Measurements from ENCODE around the gene C16orf87.

The C16orf87 gene

GRCh38 chr16:46762583-46762982 is 68.4 kb downstream of the C16orf87 start:
- no peak for TF ChIP-seq CTCF (IDR thresholded peaks at IDR 0.05; ENCODE audit: insufficient read depth, low read depth, low read length, missing control alignments)
- peak; percentile 47 for DNase-seq (ENCODE audit: low read depth)
- no peak overlapping the region for H3K4me3 ChIP-seq (ENCODE audit: low read length)

GRCh38 chr16:46759309-46759708 is 71.7 kb downstream of the C16orf87 start:
- H3K4me3 ChIP-seq (ENCODE audit: low read length), result no peak overlapping the region
- TF ChIP-seq CTCF (IDR thresholded peaks at IDR 0.05; ENCODE audit: insufficient read depth, low read depth, low read length, missing control alignments), result no peak
- no peak for DNase-seq (ENCODE audit: low read depth)

GRCh38 chr16:46757339-46758050 is 73.5 kb downstream of the C16orf87 start:
- TF ChIP-seq CTCF (IDR thresholded peaks at IDR 0.05; ENCODE audit: insufficient read depth, low read depth, low read length, missing control alignments), result no peak

GRCh38 chr16:46756772-46757171 is 74.2 kb downstream of the C16orf87 start:
- DNase-seq (ENCODE audit: low read depth), result no peak
- no peak for TF ChIP-seq CTCF (IDR thresholded peaks at IDR 0.05; ENCODE audit: insufficient read depth, low read depth, low read length, missing control alignments)
- H3K4me3 ChIP-seq (ENCODE audit: low read length), result no peak overlapping the region

More at GRCh38 chr16:46757339-46758050, 73.5 kb downstream of the C16orf87 start:
- DNase-seq (ENCODE audit: low read depth), result no peak
- H3K4me3 ChIP-seq (ENCODE audit: low read length), result no peak overlapping the region

- no peak for TF ChIP-seq CTCF (IDR thresholded peaks at IDR 0.05; ENCODE audit: insufficient read depth, low read depth, low read length, missing control alignments)
- no peak overlapping the region for H3K4me3 ChIP-seq (ENCODE audit: low read length)
- DNase-seq (ENCODE audit: low read depth), result no peak
Observed at GRCh38 chr16:46753015-46753414, 78.0 kb downstream of the C16orf87 start.

- TF ChIP-seq CTCF (IDR thresholded peaks at IDR 0.05; ENCODE audit: insufficient read depth, low read depth, low read length, missing control alignments), result no peak
- H3K4me3 ChIP-seq (ENCODE audit: low read length), result no peak overlapping the region
- DNase-seq (ENCODE audit: low read depth), result no peak
Observed at GRCh38 chr16:46751381-46751780, 79.6 kb downstream of the C16orf87 start.

All from epithelial cell of esophagus (primary cell).